CD4-positive, CD25-positive, alpha-beta regulatory T cell (primary cell): ENCODE measurements around the gene WDR64. TPM values are rescaled to one million over a fixed set of nuclear protein-coding genes. Genes with fewer than 3 reads are reported as not detected.

Experiments used
- ATAC-seq, 2 donors: fragments of 150-1000 bp; cut with Tn5 transposase; one replicate each; pipeline ENCODE4 v1.10.0; 2021; ENCODE audit warnings: low read depth in 2 of 2, moderate number of reproducible peaks in 2 of 2, moderate library complexity in 1 of 2
- DNase-seq, 3 donors: peaks; one replicate each; pipeline versions ENCODE4 v3.0.0 to v3.0.0-alpha.2; 2012 to 2022; ENCODE audit warnings: mixed read lengths in 1 of 3
- H3K27ac ChIP-seq: one replicate; pipeline ENCODE4 v1.7.0; 2013; ENCODE audit warnings: mild to moderate bottlenecking, low read length; ENCODE audit not compliant: insufficient read depth, poor library complexity, severe bottlenecking
- H3K27me3 ChIP-seq: one replicate; pipeline ENCODE4 v1.7.0; 2013; ENCODE audit warnings: low read length; ENCODE audit not compliant: control insufficient read depth, insufficient read depth
- H3K36me3 ChIP-seq: one replicate; pipeline ENCODE4 v1.7.0; 2013; ENCODE audit warnings: mild to moderate bottlenecking, low read length, moderate library complexity; ENCODE audit not compliant: control insufficient read depth, insufficient read depth
- H3K4me1 ChIP-seq: 2 replicates; pipeline ENCODE4 v1.7.0; 2013; ENCODE audit warnings: mild to moderate bottlenecking, low read length; ENCODE audit not compliant: insufficient read depth, control insufficient read depth, poor library complexity, severe bottlenecking
- H3K4me3 ChIP-seq: one replicate; pipeline ENCODE4 v1.7.0; 2013; ENCODE audit warnings: low read depth, mild to moderate bottlenecking, low read length, moderate library complexity
- H3K9me3 ChIP-seq, 2 experiments: 1 replicate in 1 of 2; 2 replicates in 1 of 2; pipeline ENCODE4 v1.7.0; 2013; ENCODE audit warnings: low read length in 2 of 2, mild to moderate bottlenecking in 1 of 2, moderate library complexity in 1 of 2; ENCODE audit not compliant: control insufficient read depth in 2 of 2
- H3K27ac Mint-ChIP-seq, 3 donors: one replicate each; pipeline ENCODE4 v1.8.0; 2020 to 2022; ENCODE audit warnings: mild to moderate bottlenecking in 3 of 3, mixed read lengths in 3 of 3, moderate library complexity in 2 of 3
- H3K27me3 Mint-ChIP-seq: one replicate; pipeline ENCODE4 v1.8.0; 2022; ENCODE audit warnings: mild to moderate bottlenecking, mixed read lengths
- H3K36me3 Mint-ChIP-seq: one replicate; pipeline ENCODE4 v1.8.0; 2020; ENCODE audit warnings: mixed read lengths
- H3K4me1 Mint-ChIP-seq, 4 donors: one replicate each; pipeline ENCODE4 v1.8.0; 2020 to 2022; ENCODE audit warnings: mixed read lengths in 4 of 4, mild to moderate bottlenecking in 1 of 4
- H3K4me3 Mint-ChIP-seq, 4 donors: one replicate each; pipeline ENCODE4 v1.8.0; 2020 to 2022; ENCODE audit warnings: mild to moderate bottlenecking in 4 of 4, mixed read lengths in 4 of 4, moderate library complexity in 3 of 4
- H3K9me3 Mint-ChIP-seq, 7 donors: one replicate each; pipeline ENCODE4 v1.8.0; 2020 to 2022; ENCODE audit warnings: mixed read lengths in 7 of 7, mild to moderate bottlenecking in 3 of 7, moderate library complexity in 2 of 7
- polyA plus RNA-seq, 4 donors: library from polyadenylated mRNA; unstranded; fragments of 300-500 nt; fragmentation: Illumina TruSeq; gene quantifications; one replicate each; pipeline ENCODE4 v1.2.3, GENCODE V29; 2021
- total RNA-seq: library from RNA; stranded (reverse); gene quantifications from one replicate; pipeline ENCODE4 v1.2.3, GENCODE V29; 2022

The WDR64 gene
- total and polyA plus RNA-seq, 5 donors from 2014 or later: 0.08 to 1.00 (median 0.35) TPM; not detected in 2

GRCh38 chr1:241847796-241848685 lies 196.0 kb downstream of the WDR64 start, which contains the start of gene EXO1:
Gene EXO1 (plus strand): TSS chr1:241848204. CDS start chr1:241850426, 2,222 bp downstream.
- Mint-ChIP-seq H3K27ac (peak within 1 kb of the TSS; percentile 97 to 100 (median 99)), H3K27me3 (peaks cover 12% of the 10 kb centered on the region), H3K4me3 (peak within 1 kb of the TSS; percentile 91 to 100 (median 98)), H3K4me1 (peaks cover 4 to 22% (median 17%) of the 10 kb centered on the region in 4 donors), H3K36me3 (no peaks in the 10 kb centered on the region), H3K9me3 (no peaks in the 10 kb centered on the region)
- ATAC-seq (peak; percentile 96 to 97), DNase-seq (peak; percentile 79 to 96 (median 92))
- peak within 1 kb of the TSS; percentile 99 for H3K27ac ChIP-seq
- peak within 1 kb of the TSS; percentile 76 for H3K4me3 ChIP-seq
- no peaks in the 10 kb centered on the region for H3K27me3 ChIP-seq
- H3K36me3 ChIP-seq: no peaks in the 10 kb centered on the region
- H3K4me1 ChIP-seq: peaks cover 10% of the 10 kb centered on the region
- no peaks in the 10 kb centered on the region for H3K9me3 ChIP-seq

DNA sequence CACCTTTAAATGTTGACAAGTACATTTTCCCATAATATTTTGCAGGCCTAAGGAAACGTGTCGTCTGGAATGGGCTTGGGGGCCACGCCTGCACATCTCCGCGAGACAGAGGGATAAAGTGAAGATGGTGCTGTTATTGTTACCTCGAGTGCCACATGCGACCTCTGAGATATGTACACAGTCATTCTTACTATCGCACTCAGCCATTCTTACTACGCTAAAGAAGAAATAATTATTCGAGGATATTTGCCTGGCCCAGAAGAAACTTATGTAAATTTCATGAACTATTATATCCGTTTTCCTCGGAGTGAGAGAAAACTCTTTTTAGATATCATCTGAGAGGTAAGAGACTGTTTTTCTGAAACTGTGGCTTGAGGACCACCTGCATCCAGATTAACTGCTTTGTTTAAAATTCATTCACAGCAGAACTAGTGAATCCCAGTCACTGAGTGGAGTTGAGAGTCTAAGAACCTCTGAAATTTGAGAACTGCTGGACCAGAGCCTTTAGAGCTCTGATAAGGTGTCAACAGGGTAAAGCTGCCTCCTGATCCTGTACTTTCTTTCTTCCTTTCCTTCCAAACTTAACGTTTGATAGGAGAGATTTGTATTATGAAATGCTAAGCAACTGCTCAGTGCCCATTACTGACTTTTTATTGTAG lies 196.7 kb downstream of the WDR64 start:
- H3K27me3 Mint-ChIP-seq: peaks cover 6% of the 10 kb centered on the region
- peak overlapping the region; percentile 76 for H3K4me3 ChIP-seq

DNA sequence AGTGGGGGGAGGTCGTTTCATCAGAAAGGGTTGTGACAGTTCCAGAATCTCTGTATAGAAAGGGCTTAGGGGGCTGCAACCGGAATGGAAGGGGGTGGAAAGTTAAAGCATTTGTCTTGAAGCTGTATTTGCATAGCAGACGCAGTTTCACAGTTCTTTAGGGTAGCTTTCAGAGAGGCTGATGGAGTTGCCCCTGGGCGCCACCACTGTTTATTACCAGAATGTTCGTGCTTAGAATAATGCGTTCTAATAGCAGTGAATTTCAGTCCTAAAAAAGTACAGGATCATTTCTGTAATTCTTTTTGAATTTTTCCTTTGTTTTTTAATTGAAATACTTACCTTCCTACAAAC lies 197.2 kb downstream of the WDR64 start:
- no peak for DNase-seq
- Mint-ChIP-seq H3K4me1 (peaks cover 4 to 22% (median 17%) of the 10 kb centered on the region in 4 donors), H3K27ac (no peak overlapping the region), H3K4me3 (peak overlapping the region in 3 of 4 donors; percentile 91 to 100 (median 98)), H3K9me3 (no peaks in the 10 kb centered on the region), H3K27me3 (peaks cover 4% of the 10 kb centered on the region), H3K36me3 (no peaks in the 10 kb centered on the region)
- Histone ChIP-seq H3K36me3 (no peaks in the 10 kb centered on the region), H3K4me1 (peaks cover 10% of the 10 kb centered on the region), H3K4me3 (no peak overlapping the region), H3K27ac (no peak overlapping the region), H3K27me3 (no peaks in the 10 kb centered on the region), H3K9me3 (no peaks in the 10 kb centered on the region)
- ATAC-seq: no peak

More for the DNA sequence above, 196.7 kb downstream of the WDR64 start:
- no peaks in the 10 kb centered on the region for H3K36me3 ChIP-seq
- peaks cover 4 to 22% (median 17%) of the 10 kb centered on the region in 4 donors for H3K4me1 Mint-ChIP-seq
- H3K9me3 ChIP-seq: no peaks in the 10 kb centered on the region
- DNase-seq (no peak), ATAC-seq (no peak)
- peak overlapping the region in 2 of 3 donors; percentile 99 to 100 for H3K27ac Mint-ChIP-seq
- no peaks in the 10 kb centered on the region for H3K36me3 Mint-ChIP-seq
- no peaks in the 10 kb centered on the region for H3K27me3 ChIP-seq
- no peak overlapping the region for H3K27ac ChIP-seq
- no peaks in the 10 kb centered on the region for H3K9me3 Mint-ChIP-seq
- peaks cover 10% of the 10 kb centered on the region for H3K4me1 ChIP-seq
- peak overlapping the region; percentile 91 to 100 (median 98) for H3K4me3 Mint-ChIP-seq

Other genes with a start within 250 kb of the WDR64 start
- 19.9 TPM for gene FH, start 132.5 kb upstream of the WDR64 start, total RNA-seq
- gene FH, start 132.5 kb upstream of the WDR64 start, polyA plus RNA-seq: 10 to 100 TPM; 37.1 to 46.2 (median 38.6) TPM
- gene KMO, start 119.9 kb upstream of the WDR64 start, total RNA-seq: not detected
- 1 to 10 TPM in 1 of 4 donors, under 1 TPM in 1, not detected in 2; 0.03 to 2.2 TPM for gene KMO, start 119.9 kb upstream of the WDR64 start, polyA plus RNA-seq
- 5.5 TPM for gene CHML, start 11.9 kb upstream of the WDR64 start, total RNA-seq
- gene CHML, start 11.9 kb upstream of the WDR64 start, polyA plus RNA-seq: 1 to 10 TPM; 1.2 to 3.8 (median 3.3) TPM
- 3.3 TPM for gene OPN3, start 11.9 kb upstream of the WDR64 start, total RNA-seq
- 10 to 100 TPM; 11.2 to 20.4 (median 17.1) TPM for gene OPN3, start 11.9 kb upstream of the WDR64 start, polyA plus RNA-seq
- gene EXO1, start 195.9 kb downstream of the WDR64 start, total RNA-seq: 2.3 TPM
- gene EXO1, start 195.9 kb downstream of the WDR64 start, polyA plus RNA-seq: 1 to 10 TPM in 3 of 4 donors, under 1 TPM in 1; 0.83 to 2.7 (median 1.8) TPM